ENCODE data around the gene PDLIM4.

The PDLIM4 gene

DNA sequence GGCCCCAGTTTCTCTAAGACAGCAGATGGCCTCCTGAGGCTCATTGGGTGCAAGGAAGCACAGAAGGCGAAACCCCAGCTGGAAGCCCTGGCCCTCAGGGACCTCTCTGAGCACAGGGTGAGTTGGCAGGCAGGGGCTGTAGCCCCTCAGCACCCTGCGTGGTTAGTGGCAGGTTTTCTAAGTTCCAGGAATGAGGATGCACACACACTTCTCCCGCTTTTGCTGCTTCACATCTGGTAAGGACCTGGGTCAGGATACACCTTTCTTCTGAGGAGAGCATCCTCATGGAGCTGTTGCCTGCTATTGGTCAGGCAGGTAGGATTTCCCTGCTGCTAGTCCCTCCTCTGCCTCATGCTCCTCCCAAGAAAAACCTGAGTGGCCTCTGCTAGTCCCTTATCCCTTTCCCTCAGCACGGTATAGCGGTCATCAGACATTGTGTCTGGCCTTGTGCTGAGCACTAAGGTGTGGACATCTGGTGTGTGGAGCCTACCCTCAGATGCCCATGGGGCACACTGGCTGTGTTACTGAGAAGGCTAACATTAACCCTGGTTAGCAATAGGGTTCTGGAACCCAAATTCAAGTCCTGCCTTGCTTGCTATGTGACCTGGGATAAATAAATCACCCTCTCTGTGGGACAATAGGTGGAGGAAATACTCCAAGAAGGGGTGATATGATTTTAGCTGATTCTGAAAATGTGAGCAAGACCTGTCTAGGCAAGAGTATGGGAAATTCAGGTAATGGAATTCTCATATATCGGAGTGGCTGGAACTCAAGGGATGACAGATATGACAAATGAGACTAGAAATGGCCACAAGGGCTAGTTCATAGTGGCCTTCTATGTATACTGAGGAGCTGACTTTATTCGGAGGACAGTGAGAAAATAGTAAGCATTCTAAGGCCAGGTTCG, 38.3 kb downstream of the PDLIM4 start:
- peaks cover 12% of the 10 kb centered on the region for H3K4me1 ChIP-seq (ENCODE audit: insufficient read depth, low read length)
- H3K36me3 ChIP-seq (ENCODE audit: insufficient read depth, low read length): no peaks in the 10 kb centered on the region
- H3K4me3 ChIP-seq (ENCODE audit: low read length): peak overlapping the region; percentile 71
- H3K9ac ChIP-seq (ENCODE audit: low read depth, low read length): no peak overlapping the region
- no peak overlapping the region for H3K27ac ChIP-seq (ENCODE audit: low read depth, low read length)
- H3K27me3 ChIP-seq (ENCODE audit: insufficient read depth, low read length): peaks cover 25% of the 10 kb centered on the region
- WGBS: 84% methylated on average over 8 of the region's 8 CpGs
- H3K9me3 ChIP-seq (ENCODE audit: insufficient read depth, low read depth, low read length): no peaks in the 10 kb centered on the region

DNA sequence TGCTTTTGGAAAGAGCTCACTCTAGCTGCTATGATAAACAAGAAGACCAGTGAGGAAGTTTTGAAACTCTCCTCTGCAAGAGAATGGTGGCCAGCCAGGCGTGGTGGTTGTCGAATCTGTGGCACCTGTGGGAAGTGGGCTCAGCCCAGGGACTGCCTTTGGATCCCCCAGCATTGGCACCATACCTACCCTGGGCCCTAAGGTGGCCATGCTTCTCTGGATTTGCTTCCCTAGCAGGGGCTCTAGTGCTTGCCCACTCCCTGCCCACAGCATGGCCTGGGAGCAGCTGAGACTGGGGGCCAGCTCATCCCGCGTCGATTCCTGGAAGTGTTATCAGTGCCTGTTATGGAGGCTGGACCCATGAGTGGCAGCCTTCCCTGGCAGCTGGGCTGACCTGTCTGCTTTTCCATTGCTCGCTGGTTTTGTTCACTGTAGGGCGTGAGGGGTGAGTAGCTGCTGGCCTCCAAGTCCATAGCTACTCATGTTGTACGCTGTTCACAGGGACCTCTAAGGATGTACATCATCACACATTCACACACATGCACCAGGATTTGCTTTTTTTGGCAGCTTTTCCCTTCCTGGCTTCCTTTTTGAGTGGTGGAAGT, 39.0 kb downstream of the PDLIM4 start:
- Histone ChIP-seq H3K4me1 (ENCODE audit: insufficient read depth, low read length) (peaks cover 12% of the 10 kb centered on the region), H3K27me3 (ENCODE audit: insufficient read depth, low read length) (peaks cover 25% of the 10 kb centered on the region), H3K9ac (ENCODE audit: low read depth, low read length) (no peak overlapping the region), H3K9me3 (ENCODE audit: insufficient read depth, low read depth, low read length) (no peaks in the 10 kb centered on the region), H3K27ac (ENCODE audit: low read depth, low read length) (no peak overlapping the region), H3K36me3 (ENCODE audit: insufficient read depth, low read length) (no peaks in the 10 kb centered on the region), H3K4me3 (ENCODE audit: low read length) (no peak overlapping the region)
- 96% methylated on average over 8 of the region's 8 CpGs for WGBS

DNA sequence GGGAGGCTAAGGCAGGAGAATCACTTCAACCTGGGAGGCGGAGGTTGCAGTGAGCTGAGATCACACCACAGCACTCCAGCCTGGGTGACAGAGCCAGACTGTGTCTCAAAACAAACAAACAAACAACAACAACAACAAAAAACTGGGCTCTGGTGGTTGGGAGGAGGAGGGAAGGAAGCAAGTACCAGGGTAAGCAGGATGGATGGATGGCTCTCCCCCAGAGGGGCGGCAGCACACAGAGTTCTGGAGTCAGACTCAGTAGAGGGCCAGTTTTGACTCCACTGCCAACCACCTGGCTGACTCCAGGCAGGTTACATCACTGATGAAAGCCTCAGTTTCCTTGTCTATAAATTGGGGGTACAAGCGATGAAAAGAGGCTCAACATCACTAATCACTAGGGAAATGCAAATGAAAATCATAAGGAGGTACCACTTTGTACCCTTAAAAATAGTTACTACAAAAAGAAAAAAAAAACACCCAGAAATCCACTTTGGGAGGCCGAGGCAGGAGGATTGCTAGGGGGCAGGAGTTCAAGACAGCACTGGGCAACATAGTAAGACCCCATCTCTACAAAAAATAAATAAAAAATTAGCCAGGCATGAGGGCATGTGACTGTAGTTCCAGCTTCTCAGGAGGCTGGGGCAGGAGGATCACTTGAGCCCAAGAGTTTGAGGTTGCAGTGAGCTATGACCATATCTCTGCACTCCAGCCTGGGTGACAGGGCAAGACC, 39.9 kb downstream of the PDLIM4 start:
- Histone ChIP-seq H3K4me1 (ENCODE audit: insufficient read depth, low read length) (peaks cover 12% of the 10 kb centered on the region), H3K27me3 (ENCODE audit: insufficient read depth, low read length) (peaks cover 25% of the 10 kb centered on the region), H3K36me3 (ENCODE audit: insufficient read depth, low read length) (no peaks in the 10 kb centered on the region), H3K27ac (ENCODE audit: low read depth, low read length) (no peak overlapping the region), H3K9ac (ENCODE audit: low read depth, low read length) (no peak overlapping the region), H3K4me3 (ENCODE audit: low read length) (no peak overlapping the region), H3K9me3 (ENCODE audit: insufficient read depth, low read depth, low read length) (no peaks in the 10 kb centered on the region)
- whole genome bisulfite sequencing: 93% methylated on average over 3 of the region's 4 CpGs

DNA sequence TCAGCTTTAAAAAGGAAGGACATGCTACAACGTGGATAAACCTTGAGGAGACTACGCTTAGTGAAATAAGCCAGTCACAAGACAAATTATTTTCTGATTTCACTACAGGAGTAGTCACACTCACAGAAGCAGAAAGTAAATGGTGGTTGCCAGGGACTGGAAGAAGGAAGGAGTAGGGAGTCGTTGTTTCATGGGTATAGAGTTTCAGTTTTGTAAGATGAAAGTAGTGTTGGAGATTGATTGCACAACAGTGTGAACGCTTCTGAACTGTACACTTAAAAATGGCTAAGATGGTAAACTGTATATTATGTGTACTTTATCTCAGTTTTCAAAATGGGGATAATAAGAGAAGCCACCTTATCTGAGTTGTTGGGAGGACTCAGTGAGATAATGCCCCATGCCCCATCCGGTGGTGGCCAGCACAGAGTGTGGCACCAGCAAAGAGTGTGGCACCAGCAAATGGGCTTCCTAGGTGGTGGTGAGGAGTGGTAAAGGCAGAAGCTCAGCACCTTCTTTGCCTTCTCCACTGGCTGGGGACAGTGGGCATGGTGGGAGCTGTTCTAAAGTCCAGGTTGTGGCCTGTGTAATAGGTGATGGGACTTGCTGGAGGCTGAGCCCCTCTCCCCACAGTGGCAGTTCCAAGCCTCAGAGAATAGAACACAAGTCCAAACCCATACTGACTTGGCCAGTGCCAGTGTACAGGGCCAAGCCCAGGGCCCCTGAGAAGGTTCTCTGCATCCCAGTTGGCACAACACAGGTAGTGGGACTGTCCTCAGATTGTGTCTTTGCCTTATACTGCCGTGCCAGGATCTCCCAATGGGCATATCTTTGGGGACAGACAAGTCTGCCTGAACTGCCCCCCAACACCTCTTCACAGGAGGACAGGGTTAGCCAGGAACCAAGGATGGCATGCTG, 41.1 kb downstream of the PDLIM4 start:
- no peaks in the 10 kb centered on the region for H3K9me3 ChIP-seq (ENCODE audit: insufficient read depth, low read depth, low read length)
- H3K9ac ChIP-seq (ENCODE audit: low read depth, low read length): no peak overlapping the region
- WGBS: 93% methylated on average over 6 of the region's 6 CpGs
- H3K4me3 ChIP-seq (ENCODE audit: low read length): no peak overlapping the region
- H3K27me3 ChIP-seq (ENCODE audit: insufficient read depth, low read length): peaks cover 25% of the 10 kb centered on the region
- no peak overlapping the region for H3K27ac ChIP-seq (ENCODE audit: low read depth, low read length)
- peaks cover 5% of the 10 kb centered on the region for H3K4me1 ChIP-seq (ENCODE audit: insufficient read depth, low read length)
- H3K36me3 ChIP-seq (ENCODE audit: insufficient read depth, low read length): no peaks in the 10 kb centered on the region

- no peak overlapping the region for H3K9ac ChIP-seq (ENCODE audit: low read depth, low read length)
- H3K27ac ChIP-seq (ENCODE audit: low read depth, low read length): no peak overlapping the region
- H3K36me3 ChIP-seq (ENCODE audit: insufficient read depth, low read length): no peaks in the 10 kb centered on the region
- 89% methylated on average over 2 of the region's 2 CpGs for WGBS
- H3K4me3 ChIP-seq (ENCODE audit: low read length): no peak overlapping the region
- H3K9me3 ChIP-seq (ENCODE audit: insufficient read depth, low read depth, low read length): no peaks in the 10 kb centered on the region
- H3K27me3 ChIP-seq (ENCODE audit: insufficient read depth, low read length): peaks cover 17% of the 10 kb centered on the region
- peaks cover 5% of the 10 kb centered on the region for H3K4me1 ChIP-seq (ENCODE audit: insufficient read depth, low read length)
Measured at GRCh38 chr5:132299917-132300316, 42.4 kb downstream of the PDLIM4 start.

- no peak overlapping the region for H3K27ac ChIP-seq (ENCODE audit: low read depth, low read length)
- peaks cover under 1% of the 10 kb centered on the region; the same call in 1 of the 2 replicates for H3K9me3 ChIP-seq (ENCODE audit: insufficient read depth, low read depth, low read length)
- H3K4me1 ChIP-seq (ENCODE audit: insufficient read depth, low read length): no peaks in the 10 kb centered on the region
- H3K27me3 ChIP-seq (ENCODE audit: insufficient read depth, low read length): peaks cover 9% of the 10 kb centered on the region
- 83% methylated on average over 6 of the region's 6 CpGs for WGBS
- no peak overlapping the region for H3K9ac ChIP-seq (ENCODE audit: low read depth, low read length)
- H3K36me3 ChIP-seq (ENCODE audit: insufficient read depth, low read length): no peaks in the 10 kb centered on the region
- H3K4me3 ChIP-seq (ENCODE audit: low read length): no peak overlapping the region
Measured at GRCh38 chr5:132300577-132301343, 43.3 kb downstream of the PDLIM4 start.

GRCh38 chr5:132301344-132302271, 44.1 kb downstream of the PDLIM4 start:
- H3K27ac ChIP-seq (ENCODE audit: low read depth, low read length): no peak overlapping the region
- H3K4me1 ChIP-seq (ENCODE audit: insufficient read depth, low read length): no peaks in the 10 kb centered on the region
- H3K9me3 ChIP-seq (ENCODE audit: insufficient read depth, low read depth, low read length): peaks cover 2% of the 10 kb centered on the region; the same call in 1 of the 2 replicates
- 0 out of 2 replicates have a peak, but pooled peaks cover under 1% of the 10 kb centered on the region for H3K27me3 ChIP-seq (ENCODE audit: insufficient read depth, low read length)
- H3K9ac ChIP-seq (ENCODE audit: low read depth, low read length): no peak overlapping the region
- no peaks in the 10 kb centered on the region for H3K36me3 ChIP-seq (ENCODE audit: insufficient read depth, low read length)
- WGBS: 88% methylated on average over 11 of the region's 11 CpGs
- H3K4me3 ChIP-seq (ENCODE audit: low read length): no peak overlapping the region

DNA sequence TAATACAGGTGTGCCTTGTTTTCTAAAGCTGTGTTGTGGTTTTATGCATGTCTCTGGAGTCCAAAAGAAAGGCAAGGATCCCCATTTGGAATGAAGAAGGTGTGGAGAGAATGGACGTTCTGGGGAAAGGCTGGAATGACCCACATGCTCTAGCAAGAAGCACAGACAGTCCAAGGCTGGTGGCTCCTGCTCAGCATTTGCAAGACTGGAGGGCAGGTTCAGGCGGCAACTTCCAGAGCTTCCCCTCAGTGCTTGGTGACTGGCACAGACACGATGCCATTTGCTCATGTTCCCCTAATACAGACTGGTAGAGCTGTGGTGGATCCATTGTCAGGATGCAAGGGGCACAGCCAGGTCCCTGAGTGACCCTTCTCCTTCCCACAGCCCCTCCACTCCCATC, 44.9 kb downstream of the PDLIM4 start:
- H3K27ac ChIP-seq (ENCODE audit: low read depth, low read length): no peak overlapping the region
- H3K27me3 ChIP-seq (ENCODE audit: insufficient read depth, low read length): no peaks in the 10 kb centered on the region
- H3K9ac ChIP-seq (ENCODE audit: low read depth, low read length): no peak overlapping the region
- peaks cover 2% of the 10 kb centered on the region; the same call in 1 of the 2 replicates for H3K9me3 ChIP-seq (ENCODE audit: insufficient read depth, low read depth, low read length)
- WGBS: 92% methylated on average over 3 of the region's 3 CpGs
- H3K4me1 ChIP-seq (ENCODE audit: insufficient read depth, low read length): no peaks in the 10 kb centered on the region
- H3K4me3 ChIP-seq (ENCODE audit: low read length): no peak overlapping the region
- no peaks in the 10 kb centered on the region for H3K36me3 ChIP-seq (ENCODE audit: insufficient read depth, low read length)

DNA sequence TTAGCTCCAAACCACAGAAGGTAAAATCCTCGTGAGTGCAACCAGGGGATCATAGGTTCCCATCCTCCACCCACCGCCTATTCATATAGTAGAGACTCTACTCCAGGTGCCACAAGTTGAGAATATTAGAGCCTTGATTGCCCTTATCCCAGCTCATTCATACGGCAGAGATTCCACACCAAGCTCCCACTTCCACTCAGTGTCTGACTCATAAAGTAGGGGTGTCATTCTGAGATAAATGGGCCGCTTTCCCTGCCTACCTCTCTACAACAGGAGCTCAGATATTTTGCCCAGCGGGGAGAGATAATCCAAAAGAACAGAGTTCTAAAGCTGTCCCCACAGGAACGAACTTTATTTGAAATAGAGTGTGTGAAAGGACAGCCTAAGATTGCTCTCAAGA, 46.1 kb downstream of the PDLIM4 start:
- WGBS: 90% methylated on average over 6 of the region's 6 CpGs
- no peaks in the 10 kb centered on the region for H3K36me3 ChIP-seq (ENCODE audit: insufficient read depth, low read length)
- H3K4me1 ChIP-seq (ENCODE audit: insufficient read depth, low read length): no peaks in the 10 kb centered on the region
- no peak overlapping the region for H3K9ac ChIP-seq (ENCODE audit: low read depth, low read length)
- no peaks in the 10 kb centered on the region for H3K27me3 ChIP-seq (ENCODE audit: insufficient read depth, low read length)
- H3K9me3 ChIP-seq (ENCODE audit: insufficient read depth, low read depth, low read length): peaks cover 2% of the 10 kb centered on the region; the same call in 1 of the 2 replicates
- H3K4me3 ChIP-seq (ENCODE audit: low read length): no peak overlapping the region
- no peak overlapping the region for H3K27ac ChIP-seq (ENCODE audit: low read depth, low read length)

Measured in HUES64 (cell line).